ENCODE measurements around the gene LSG1.

GRCh38 chr3:194624956-194625355 is 47.0 kb downstream of the LSG1 start:
- TF ChIP-seq POLR2AphosphoS5 (IDR thresholded peaks at IDR 0.05; ENCODE audit: low read depth, low read length) = no peak
- no peak for TF ChIP-seq TAF1 (IDR thresholded peaks at IDR 0.05; ENCODE audit: borderline replicate concordance, insufficient read depth, low read length)
- no peak for TF ChIP-seq FOXP2 (optimal IDR thresholded peaks at IDR 0.05; ENCODE audit: borderline replicate concordance, extremely low read depth, extremely low read length, insufficient read depth)

Data from PFSK-1 (cell line).